Right lobe of liver (tissue), 4 donors: ENCODE measurements around the gene CYP26A1.

ENCODE experiments used
- POLR2A ChIP-seq: fragments of 450-650 bp; IDR thresholded peaks from one replicate; pipeline ENCODE4 v1.6.1; 2017; ENCODE audit warnings: antibody characterized with exemption, mild to moderate bottlenecking
- TF ChIP-seq, protein P1 (sequence below), 4 donors: fragments of 200-600 bp in 3 of 4; fragments of 450-650 bp in 1 of 4; IDR thresholded peaks; one replicate each; pipeline versions ENCODE4 v1.5.1 to v1.8.0; 2016 to 2022; ENCODE audit warnings: antibody characterized with exemption in 4 of 4, mild to moderate bottlenecking in 2 of 4
- donor health status: DM: no; HTN: no; CAD: no.
- donor health status: DM: no; HTN: no; CAD: no.
- donor health status: DM: no; HTN: yes; CAD: no.

DNA sequence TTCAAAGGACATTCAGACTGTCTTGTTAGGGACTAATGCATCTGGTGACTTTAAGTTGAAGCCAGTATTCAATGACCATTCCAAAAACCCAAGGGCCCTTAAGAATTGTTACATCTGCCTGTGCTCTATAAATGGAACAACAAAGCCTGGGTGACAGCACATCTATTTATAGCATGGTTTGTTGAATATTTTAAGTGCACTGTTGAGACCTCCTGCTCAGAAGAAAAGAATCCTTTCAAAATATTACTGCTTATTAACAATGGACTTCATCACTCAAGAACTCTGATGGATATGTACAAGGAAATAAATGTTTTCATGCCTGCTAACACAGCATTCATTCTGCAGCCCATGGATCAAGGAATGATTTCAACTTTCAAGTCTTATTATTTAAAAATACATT, 46.2 kb upstream of the CYP26A1 start:
- TF ChIP-seq, protein P1, sequence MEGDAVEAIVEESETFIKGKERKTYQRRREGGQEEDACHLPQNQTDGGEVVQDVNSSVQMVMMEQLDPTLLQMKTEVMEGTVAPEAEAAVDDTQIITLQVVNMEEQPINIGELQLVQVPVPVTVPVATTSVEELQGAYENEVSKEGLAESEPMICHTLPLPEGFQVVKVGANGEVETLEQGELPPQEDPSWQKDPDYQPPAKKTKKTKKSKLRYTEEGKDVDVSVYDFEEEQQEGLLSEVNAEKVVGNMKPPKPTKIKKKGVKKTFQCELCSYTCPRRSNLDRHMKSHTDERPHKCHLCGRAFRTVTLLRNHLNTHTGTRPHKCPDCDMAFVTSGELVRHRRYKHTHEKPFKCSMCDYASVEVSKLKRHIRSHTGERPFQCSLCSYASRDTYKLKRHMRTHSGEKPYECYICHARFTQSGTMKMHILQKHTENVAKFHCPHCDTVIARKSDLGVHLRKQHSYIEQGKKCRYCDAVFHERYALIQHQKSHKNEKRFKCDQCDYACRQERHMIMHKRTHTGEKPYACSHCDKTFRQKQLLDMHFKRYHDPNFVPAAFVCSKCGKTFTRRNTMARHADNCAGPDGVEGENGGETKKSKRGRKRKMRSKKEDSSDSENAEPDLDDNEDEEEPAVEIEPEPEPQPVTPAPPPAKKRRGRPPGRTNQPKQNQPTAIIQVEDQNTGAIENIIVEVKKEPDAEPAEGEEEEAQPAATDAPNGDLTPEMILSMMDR (IDR thresholded peaks at IDR 0.05), result no peak
- TF ChIP-seq POLR2A, result no peak
